Small intestine (tissue), 7 donors: ENCODE results near the gene SGMS1. TPM values are rescaled to one million over a fixed set of nuclear protein-coding genes. Genes with fewer than 3 reads are reported as not detected.
"Not testable (repeated sequence)": the region's sequence is repeated elsewhere in the genome, so short reads cannot be mapped to it uniquely, and the experiment has no call there.

ENCODE experiments used
- DNase-seq, 2 donors: peaks; one replicate each; pipeline versions ENCODE4 v3.0.0 to v3.0.0-alpha.2; 2013
- FAIRE-seq: peaks from 2 replicates; lab custom pipeline; 2012; peaks lifted over from hg19 to GRCh38; lab: Jason Lieb, UNC
- H3K27ac ChIP-seq, 3 donors: one replicate each; pipeline ENCODE4 v1.5.1; 2013; ENCODE audit warnings: low read length in 2 of 3, mild to moderate bottlenecking in 2 of 3, control low read depth in 1 of 3, inconsistent platforms in 1 of 3, low read depth in 1 of 3, moderate library complexity in 1 of 3
- H3K27me3 ChIP-seq, 3 donors: one replicate each; pipeline ENCODE4 v1.6.1; 2013; ENCODE audit warnings: low read length in 3 of 3, inconsistent platforms in 1 of 3; ENCODE audit not compliant: control insufficient read depth in 3 of 3, insufficient read depth in 3 of 3
- H3K36me3 ChIP-seq, 3 donors: one replicate each; pipeline ENCODE4 v1.6.1; 2013; ENCODE audit warnings: low read length in 3 of 3, inconsistent platforms in 1 of 3, low read depth in 1 of 3, mild to moderate bottlenecking in 1 of 3, moderate library complexity in 1 of 3; ENCODE audit not compliant: control insufficient read depth in 3 of 3, insufficient read depth in 2 of 3
- H3K4me1 ChIP-seq, 3 donors: one replicate each; pipeline ENCODE4 v1.6.1; 2013; ENCODE audit warnings: low read length in 2 of 3, inconsistent platforms in 1 of 3, low read depth in 1 of 3, mild to moderate bottlenecking in 1 of 3, moderate library complexity in 1 of 3; ENCODE audit not compliant: control insufficient read depth in 3 of 3, insufficient read depth in 2 of 3
- H3K4me3 ChIP-seq, 3 donors: one replicate each; pipeline ENCODE4 v1.5.1; 2013; ENCODE audit warnings: low read length in 3 of 3, control low read depth in 1 of 3, inconsistent platforms in 1 of 3, low read depth in 1 of 3, mild to moderate bottlenecking in 1 of 3, moderate library complexity in 1 of 3
- H3K9me3 ChIP-seq, 2 donors: one replicate each; pipeline ENCODE4 v1.6.1; 2013; ENCODE audit warnings: low read depth in 1 of 2, low read length in 1 of 2; ENCODE audit not compliant: control insufficient read depth in 2 of 2, insufficient read depth in 1 of 2
- WGBS, 3 donors: extraction: QIAGEN DNeasy Blood & Tissue Kit; methylation state at CpG; one replicate each; pipeline ENCODE4 v1.1.7; 2013; 5-methylcytosine and 5-hydroxymethylcytosine counted together
- polyA plus RNA-seq, 4 donors: library from polyadenylated mRNA; stranded (reverse) in 3 of 4; unstranded in 1 of 4; fragments of 200-250 nt in 3 of 4; fragments of 120-200 nt in 1 of 4; gene quantifications; one replicate each; pipeline versions ENCODE4 v1.2.1 to v1.2.3, GENCODE V29; 2013
- donor health status: healthy with polysubstance abuse.
- donor health status: control.
- donor health status: control.
- donor health status: Bipolar disorder and iron deficiency.
- donor health status: healthy.

Gene SGMS1
- polyA plus RNA-seq, 4 donors: 7.6 to 28.2 (median 11.4) TPM

DNA sequence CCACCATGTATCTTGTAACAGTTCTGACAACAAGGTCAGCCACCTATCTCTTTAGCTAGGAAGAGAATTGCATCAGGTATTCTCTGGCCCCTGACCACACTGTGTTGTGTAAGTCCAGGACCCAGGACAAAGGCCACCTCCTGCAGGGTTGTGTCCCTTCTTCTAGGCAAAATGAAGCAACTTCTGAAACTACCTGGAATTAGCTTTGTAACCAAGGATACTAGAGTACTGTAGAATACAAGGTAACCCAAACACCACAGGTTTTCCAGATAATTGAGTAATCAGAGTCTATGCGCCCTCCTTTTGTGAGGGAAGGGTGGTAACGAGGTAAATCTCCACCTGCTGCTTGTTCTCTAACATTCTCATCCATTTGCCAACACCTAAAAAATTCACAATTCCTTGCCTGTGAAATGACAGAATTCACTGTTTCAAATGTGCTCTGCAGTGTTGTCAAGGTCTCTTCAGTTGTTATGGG is 51.7 kb downstream of the SGMS1 start:
- H3K27ac ChIP-seq: peak overlapping the region in 1 of 3 donors; percentile 57
- no peaks in the 10 kb centered on the region for H3K27me3 ChIP-seq
- FAIRE-seq (no peak), DNase-seq (peak in 1 of 2 donors; percentile 74)
- WGBS, 3 donors: 72 to 93% (median 92%) methylated on average over 2 of the region's 2 CpGs
- H3K36me3 ChIP-seq: peaks cover 0 to 3% (median 0%) of the 10 kb centered on the region in 3 donors
- H3K4me3 ChIP-seq: no peak overlapping the region
- H3K9me3 ChIP-seq: no peaks in the 10 kb centered on the region
- H3K4me1 ChIP-seq: peaks cover 2 to 16% (median 2%) of the 10 kb centered on the region in 3 donors

DNA sequence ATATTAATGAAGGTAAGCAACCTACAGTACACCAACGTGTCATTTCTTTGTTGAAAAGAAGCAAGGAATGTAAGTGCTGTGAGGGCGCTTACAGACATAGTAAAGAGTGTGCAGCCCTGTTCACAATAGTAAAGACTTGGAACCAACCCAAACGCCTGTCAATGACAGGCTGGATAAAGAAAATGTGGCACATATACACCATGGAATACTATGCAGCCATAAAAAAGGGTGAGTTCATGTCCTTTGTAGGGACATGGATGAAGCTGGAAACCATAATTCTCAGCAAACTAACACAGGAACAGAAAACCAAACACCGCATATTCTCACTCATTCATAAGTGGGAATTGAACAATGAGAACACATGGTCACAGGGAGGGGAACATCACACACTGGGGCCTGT is 55.0 kb downstream of the SGMS1 start:
- H3K4me3 ChIP-seq, H3K36me3 ChIP-seq, DNase-seq, H3K9me3 ChIP-seq, FAIRE-seq, H3K27me3 ChIP-seq, H3K27ac ChIP-seq: not testable (repeated sequence)
- peaks cover 2 to 14% (median 2%) of the 10 kb centered on the region in 3 donors for H3K4me1 ChIP-seq
- WGBS, 3 donors: 95 to 98% (median 97%) methylated on average over 4 of the region's 4 CpGs

DNA sequence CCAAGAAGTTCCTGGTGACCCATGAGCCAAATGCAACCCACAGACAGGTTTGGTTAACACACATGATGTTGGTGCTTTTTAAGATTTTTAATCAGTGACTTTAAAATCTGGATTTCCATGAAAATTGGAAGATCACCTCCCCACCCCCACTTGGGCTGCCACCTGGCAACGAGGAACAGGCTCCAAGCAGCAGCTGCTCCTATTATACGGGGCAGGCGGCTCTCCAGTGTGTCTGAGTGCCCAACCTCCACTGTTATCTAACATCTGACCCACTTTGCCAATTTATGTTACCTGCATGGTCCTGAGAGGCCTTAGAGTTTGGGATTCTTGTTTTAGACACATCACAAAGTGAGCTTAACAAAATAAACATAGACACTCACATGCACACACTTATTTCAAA is 56.4 kb downstream of the SGMS1 start:
- Histone ChIP-seq H3K36me3 (peaks cover 0 to 3% (median 0%) of the 10 kb centered on the region in 3 donors), H3K27me3 (no peaks in the 10 kb centered on the region), H3K4me3 (no peak overlapping the region), H3K9me3 (no peaks in the 10 kb centered on the region), H3K4me1 (peaks cover 2 to 10% (median 2%) of the 10 kb centered on the region in 3 donors), H3K27ac (no peak overlapping the region)
- FAIRE-seq: no peak
- 11 to 52% (median 35%) methylated on average over 3 of the region's 3 CpGs for WGBS, 3 donors
- no peak for DNase-seq

DNA sequence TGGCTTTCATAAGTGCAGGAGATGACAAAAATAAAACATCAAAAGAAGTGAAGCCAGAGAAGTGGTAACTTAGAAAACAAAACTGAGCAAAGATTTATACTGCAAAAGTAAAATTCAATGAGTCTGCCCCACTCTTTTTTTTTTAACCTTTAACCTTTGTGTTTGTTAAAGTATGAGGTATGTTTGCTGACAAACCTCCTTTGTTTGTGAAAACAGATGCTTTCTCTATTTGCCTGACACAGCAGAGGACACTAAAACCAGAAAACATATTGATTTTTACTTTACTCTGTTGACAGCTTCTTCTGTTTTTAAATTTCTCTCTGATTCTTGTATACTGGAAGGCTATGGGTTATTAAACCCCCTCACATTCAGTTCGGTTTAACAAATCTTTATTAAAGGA is 57.6 kb downstream of the SGMS1 start:
- no peak overlapping the region for H3K4me3 ChIP-seq
- peaks cover 0 to 3% (median 3%) of the 10 kb centered on the region in 3 donors for H3K36me3 ChIP-seq
- peaks cover 0 to 2% (median under 1%) of the 10 kb centered on the region in 3 donors for H3K4me1 ChIP-seq
- DNase-seq (no peak), FAIRE-seq (no peak)
- H3K27ac ChIP-seq: no peak overlapping the region
- WGBS, 3 donors: 14 to 92% (median 42%) methylated on average over 1 of the region's 1 CpG
- H3K9me3 ChIP-seq: no peaks in the 10 kb centered on the region
- no peaks in the 10 kb centered on the region for H3K27me3 ChIP-seq

DNA sequence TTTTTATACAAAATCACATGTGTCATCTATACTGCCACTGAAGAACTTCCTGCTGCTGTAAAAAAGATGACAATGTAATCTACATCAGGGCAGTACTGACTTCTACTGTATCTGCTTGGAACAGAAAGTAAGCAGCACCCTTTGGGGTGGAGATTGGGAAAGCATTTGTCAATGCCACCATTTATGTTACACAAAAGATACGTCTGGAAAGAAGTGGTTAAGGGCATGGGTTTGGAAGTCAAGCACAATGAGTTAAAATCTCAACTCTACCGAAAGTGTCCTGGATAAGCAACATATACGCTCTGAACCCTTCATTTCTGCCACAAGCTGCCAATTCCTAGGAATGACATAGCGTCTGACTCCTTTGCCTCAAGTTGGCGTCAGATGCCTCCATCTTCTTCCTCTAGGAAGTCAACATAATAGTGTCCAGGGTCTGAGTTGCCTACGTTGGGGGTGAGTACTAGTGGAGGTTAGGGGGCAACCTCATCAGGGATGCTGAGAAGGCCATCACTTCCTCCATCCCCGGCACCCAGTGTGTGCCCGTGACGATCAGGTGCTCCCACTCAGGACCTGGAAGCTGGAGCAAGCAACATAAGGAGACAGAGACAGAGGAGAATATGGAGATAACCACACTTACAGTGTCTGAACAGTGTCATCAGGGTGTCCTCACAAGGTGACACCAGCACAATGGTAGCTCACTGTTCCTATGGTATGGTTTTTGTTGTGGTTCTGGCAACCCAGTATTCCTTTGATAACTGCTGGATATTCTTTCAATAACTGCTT is 58.3 kb downstream of the SGMS1 start:
- H3K36me3 ChIP-seq: peaks cover 0 to 3% (median 3%) of the 10 kb centered on the region in 3 donors
- no peaks in the 10 kb centered on the region for H3K27me3 ChIP-seq
- no peaks in the 10 kb centered on the region for H3K9me3 ChIP-seq
- 92 to 96% (median 94%) methylated on average over 9 of the region's 9 CpGs for WGBS, 3 donors
- DNase-seq (no peak), FAIRE-seq (no peak)
- H3K27ac ChIP-seq: no peak overlapping the region
- peaks cover 0 to 2% (median 0%) of the 10 kb centered on the region in 3 donors for H3K4me1 ChIP-seq
- no peak overlapping the region for H3K4me3 ChIP-seq

DNA sequence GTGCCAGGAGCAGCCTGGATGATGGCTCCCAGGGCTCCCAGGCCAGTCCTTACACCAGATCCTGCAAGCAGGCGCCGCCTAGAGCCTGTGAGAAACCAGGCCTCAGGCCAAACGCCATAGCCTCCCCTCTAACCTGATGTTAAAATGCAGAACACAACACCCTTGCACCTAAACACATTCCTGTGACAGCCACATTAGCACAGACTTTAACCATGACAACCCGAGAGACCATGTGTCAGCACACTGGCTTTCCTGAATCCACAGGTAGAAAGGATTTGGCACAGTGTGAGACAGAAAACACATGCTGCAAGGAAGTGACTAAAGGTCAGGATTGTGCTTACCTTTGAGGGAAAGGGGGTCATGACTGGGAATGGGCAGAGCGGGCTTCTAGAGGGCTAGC is 59.9 kb downstream of the SGMS1 start:
- Histone ChIP-seq H3K27me3 (no peaks in the 10 kb centered on the region), H3K27ac (no peak overlapping the region), H3K4me1 (peaks cover 0 to 2% (median 0%) of the 10 kb centered on the region in 3 donors), H3K4me3 (no peak overlapping the region), H3K9me3 (no peaks in the 10 kb centered on the region), H3K36me3 (peaks cover 0 to 3% (median 3%) of the 10 kb centered on the region in 3 donors)
- no peak for FAIRE-seq
- WGBS, 3 donors: 58 to 74% (median 68%) methylated on average over 5 of the region's 5 CpGs
- DNase-seq: peak in 1 of 2 donors; percentile 38

DNA sequence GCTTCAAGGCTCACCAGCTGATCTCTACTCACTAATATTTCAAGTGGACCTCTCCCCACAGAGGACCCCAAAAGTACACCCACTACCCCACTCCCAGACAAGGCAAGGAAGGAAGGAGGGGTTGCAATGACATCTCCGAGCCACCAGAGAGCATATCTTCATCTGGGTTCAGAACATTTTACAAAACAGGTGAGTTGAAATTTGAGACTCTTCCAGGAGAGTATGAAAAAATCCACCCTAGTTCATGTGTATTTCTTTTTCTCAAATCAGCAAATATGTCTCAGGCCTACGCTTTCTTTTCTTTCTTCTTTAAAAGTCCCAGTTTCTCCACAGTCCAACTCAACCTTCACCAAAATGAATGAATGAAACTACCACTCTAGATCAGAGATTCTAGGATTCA is 61.9 kb downstream of the SGMS1 start:
- 52 to 74% (median 59%) methylated on average over 2 of the region's 2 CpGs for WGBS, 3 donors
- no peaks in the 10 kb centered on the region for H3K27me3 ChIP-seq
- peaks cover 0 to 6% (median 0%) of the 10 kb centered on the region in 3 donors for H3K4me1 ChIP-seq
- H3K9me3 ChIP-seq: no peaks in the 10 kb centered on the region
- no peak overlapping the region for H3K27ac ChIP-seq
- FAIRE-seq: no peak
- peak in 1 of 2 donors; percentile 26 for DNase-seq
- peaks cover 0 to 3% (median 3%) of the 10 kb centered on the region in 3 donors for H3K36me3 ChIP-seq
- H3K4me3 ChIP-seq: no peak overlapping the region

DNA sequence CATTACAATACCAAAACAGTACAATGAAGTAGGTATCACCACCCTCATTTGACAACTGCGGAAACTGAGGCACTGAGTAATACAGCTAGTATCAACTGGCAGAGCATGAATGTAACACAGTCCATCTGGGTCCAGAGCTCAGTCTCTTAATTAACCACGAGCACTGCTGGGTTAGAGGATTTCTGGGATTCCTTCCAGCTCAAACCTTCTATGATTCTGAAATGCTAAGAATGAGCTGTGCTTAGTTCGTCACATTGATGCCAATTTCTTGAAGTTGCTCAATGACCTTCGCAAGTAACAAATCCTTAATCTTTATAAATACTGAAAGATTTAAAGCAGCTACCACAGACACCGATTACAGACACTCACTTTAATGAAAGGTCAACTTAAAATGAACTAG is 62.5 kb downstream of the SGMS1 start:
- H3K4me1 ChIP-seq: peaks cover 0 to 6% (median 0%) of the 10 kb centered on the region in 3 donors
- H3K36me3 ChIP-seq: peaks cover 0 to 3% (median 3%) of the 10 kb centered on the region in 3 donors

More for the DNA sequence above, 62.5 kb downstream of the SGMS1 start:
- WGBS, 3 donors: 52 to 59% (median 55%) methylated on average over 5 of the region's 5 CpGs
- Histone ChIP-seq H3K4me3 (no peak overlapping the region), H3K27ac (no peak overlapping the region), H3K27me3 (no peaks in the 10 kb centered on the region), H3K9me3 (no peaks in the 10 kb centered on the region)
- FAIRE-seq (no peak), DNase-seq (no peak)
